Measurements from ENCODE around the gene STXBP5.

Gene STXBP5

GRCh38 chr6:147381712-147382111, 177.5 kb downstream of the STXBP5 start:
- no peak for DNase-seq (ENCODE audit: low read depth)

- no peak for DNase-seq (ENCODE audit: low read depth)
Measured at GRCh38 chr6:147382945-147383554, 178.8 kb downstream of the STXBP5 start.

- DNase-seq (ENCODE audit: low read depth), result no peak
Measured at GRCh38 chr6:147384029-147384428, 179.8 kb downstream of the STXBP5 start.

- DNase-seq (ENCODE audit: low read depth), result no peak
Measured at GRCh38 chr6:147384737-147385710, 180.8 kb downstream of the STXBP5 start.

- DNase-seq (ENCODE audit: low read depth), result no peak
Measured at GRCh38 chr6:147389463-147389862, 185.2 kb downstream of the STXBP5 start.

- DNase-seq (ENCODE audit: low read depth), result no peak
Measured at GRCh38 chr6:147390909-147391536, 186.8 kb downstream of the STXBP5 start.

- DNase-seq (ENCODE audit: low read depth), result no peak
Measured at GRCh38 chr6:147392917-147393625, 188.9 kb downstream of the STXBP5 start.

- no peak for DNase-seq (ENCODE audit: low read depth)
Measured at GRCh38 chr6:147395158-147395557, 190.9 kb downstream of the STXBP5 start.

- DNase-seq (ENCODE audit: low read depth), result no peak
Measured at GRCh38 chr6:147397306-147397705, 193.1 kb downstream of the STXBP5 start.

- no peak for DNase-seq (ENCODE audit: low read depth)
Measured at GRCh38 chr6:147400968-147401367, 196.8 kb downstream of the STXBP5 start.

- DNase-seq (ENCODE audit: low read depth), result no peak
Measured at GRCh38 chr6:147401779-147402178, 197.6 kb downstream of the STXBP5 start.

- DNase-seq (ENCODE audit: low read depth), result no peak
Measured at GRCh38 chr6:147406783-147407182, 202.6 kb downstream of the STXBP5 start.

- no peak for DNase-seq (ENCODE audit: low read depth)
Measured at GRCh38 chr6:147407571-147407970, 203.4 kb downstream of the STXBP5 start.

- DNase-seq (ENCODE audit: low read depth), result no peak
Measured at GRCh38 chr6:147416622-147417021, 212.4 kb downstream of the STXBP5 start.

- DNase-seq (ENCODE audit: low read depth), result no peak
Measured at GRCh38 chr6:147417954-147418353, 213.7 kb downstream of the STXBP5 start.

GRCh38 chr6:147418523-147418922, 214.3 kb downstream of the STXBP5 start:
- DNase-seq (ENCODE audit: low read depth), result no peak

GRCh38 chr6:147421903-147422302, 217.7 kb downstream of the STXBP5 start:
- no peak for DNase-seq (ENCODE audit: low read depth)

GRCh38 chr6:147423111-147423510, 218.9 kb downstream of the STXBP5 start:
- DNase-seq (ENCODE audit: low read depth), result no peak

GRCh38 chr6:147429794-147430193, 225.6 kb downstream of the STXBP5 start:
- DNase-seq (ENCODE audit: low read depth), result no peak

GRCh38 chr6:147430811-147431210, 226.6 kb downstream of the STXBP5 start:
- DNase-seq (ENCODE audit: low read depth), result no peak

- DNase-seq (ENCODE audit: low read depth), result no peak
Measured at GRCh38 chr6:147434076-147434475, 229.9 kb downstream of the STXBP5 start.

GRCh38 chr6:147434516-147434915, 230.3 kb downstream of the STXBP5 start:
- DNase-seq (ENCODE audit: low read depth), result no peak

Data from activated T-cell treated with anti-CD3 and anti-CD28 coated beads for 48 hours (primary cell).